ENCODE data around the gene FAM98B. TPM values are rescaled to one million over a fixed set of nuclear protein-coding genes. Genes with fewer than 3 reads are reported as not detected.

Gene FAM98B
- total and polyA plus RNA-seq, 9 of the 15 experiments (the other 6 are each of a cell fraction or from before 2014, with no cell fraction given), result 3.1 to 42.0 (median 9.4) TPM

DNA sequence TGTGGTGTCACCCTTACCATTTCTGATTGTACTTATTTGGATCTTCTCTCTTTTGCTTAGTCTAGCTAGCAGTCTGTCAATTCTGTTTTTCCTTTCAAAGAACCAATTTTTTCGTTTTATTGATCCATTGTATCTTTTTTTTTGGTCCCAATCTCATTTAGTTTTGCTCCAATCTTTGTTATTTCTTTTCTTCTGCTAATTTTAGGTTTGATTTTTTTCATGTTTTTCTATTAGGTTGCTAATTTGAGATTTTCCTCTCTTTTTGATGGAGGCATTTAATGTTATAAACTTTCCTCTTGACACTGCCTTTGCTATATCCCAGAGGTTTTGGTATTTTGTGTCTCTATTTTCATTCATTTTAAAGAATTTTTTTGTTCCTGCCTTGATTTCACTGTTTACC lies 16.9 kb upstream of the FAM98B start:
- ChIA-PET POLR2A (no interaction called here), CTCF (ENCODE audit: low intra/inter-chr PET ratio) (no interaction called here)
- 0 out of 2 replicates have a peak, but pooled peaks cover 2% of the 10 kb centered on the region for H3K9me3 ChIP-seq (replicated peaks; ENCODE audit: control insufficient read depth, insufficient read depth, low read depth, low read length)
- no TSS peak for BruUV-seq (replicated peaks)
- no peak overlapping the region for H3K9ac ChIP-seq (ENCODE audit: insufficient read depth in 1 of 2, low read depth in 2 of 2, low read length in 2 of 2)
- H3K27me3 ChIP-seq (ENCODE audit: control insufficient read depth in 2 of 2, insufficient read depth in 2 of 2, low read length in 2 of 2), result no peaks in the 10 kb centered on the region
- H4K20me1 ChIP-seq (replicated peaks; ENCODE audit: control insufficient read depth, insufficient read depth, low read length), result no peaks in the 10 kb centered on the region
- peaks cover 4 to 12% of the 10 kb centered on the region in 2 experiments; a peak in 3 of 5 replicates for H3K4me1 ChIP-seq (replicated peaks in 1 of 2; ENCODE audit: control insufficient read depth in 2 of 2, insufficient read depth in 2 of 2, low read length in 2 of 2)
- H3K4me3 ChIP-seq, result no peak overlapping the region
- DNase-seq (ENCODE audit: extremely low read depth in 1 of 4, low spot score in 3 of 4) (no peak), ATAC-seq (no peak), FAIRE-seq (no peak)
- intact Hi-C loops (cut with micrococcal nuclease) (loop anchor here (5.0 kb wide), 2 partner anchors 185 to 245 kb away; partner anchors contain the start of gene SPRED1), in situ Hi-C loops (cut with MboI) (no loop called here)
- WGBS (ENCODE audit: insufficient coverage, low coverage, missing lambda C conversion rate), result 0% methylated on average over 1 of the region's 1 CpG
- H3K9me1 ChIP-seq (ENCODE audit: control insufficient read depth, insufficient read depth, low read length), result no peaks in the 10 kb centered on the region
- peak overlapping the region; percentile 46; the same call in 1 of the 2 replicates for H2AFZ ChIP-seq (ENCODE audit: low read depth, low read length)
- TF ChIP-seq ZNF184 (CRISPR knock-in tag; IDR thresholded peaks at IDR 0.05) (no peak), ZNF764 (CRISPR knock-in tag; IDR thresholded peaks at IDR 0.05; ENCODE audit: low read depth) (no peak), ZNF347 (CRISPR knock-in tag; IDR thresholded peaks at IDR 0.05; ENCODE audit: low read depth) (no peak)
- TF ChIP-seq, protein P1, sequence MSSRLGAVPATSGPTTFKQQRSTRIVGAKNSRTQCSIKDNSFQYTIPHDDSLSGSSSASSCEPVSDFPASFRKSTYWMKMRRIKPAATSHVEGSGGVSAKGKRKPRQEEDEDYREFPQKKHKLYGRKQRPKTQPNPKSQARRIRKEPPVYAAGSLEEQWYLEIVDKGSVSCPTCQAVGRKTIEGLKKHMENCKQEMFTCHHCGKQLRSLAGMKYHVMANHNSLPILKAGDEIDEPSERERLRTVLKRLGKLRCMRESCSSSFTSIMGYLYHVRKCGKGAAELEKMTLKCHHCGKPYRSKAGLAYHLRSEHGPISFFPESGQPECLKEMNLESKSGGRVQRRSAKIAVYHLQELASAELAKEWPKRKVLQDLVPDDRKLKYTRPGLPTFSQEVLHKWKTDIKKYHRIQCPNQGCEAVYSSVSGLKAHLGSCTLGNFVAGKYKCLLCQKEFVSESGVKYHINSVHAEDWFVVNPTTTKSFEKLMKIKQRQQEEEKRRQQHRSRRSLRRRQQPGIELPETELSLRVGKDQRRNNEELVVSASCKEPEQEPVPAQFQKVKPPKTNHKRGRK (tag; IDR thresholded peaks at IDR 0.05), result peak; percentile 96
- H3K4me2 ChIP-seq (ENCODE audit: insufficient read depth, low read length), result no peak overlapping the region
- no peaks in the 10 kb centered on the region for H3K79me2 ChIP-seq (ENCODE audit: control insufficient read depth, insufficient read depth, low read length)
- no peak overlapping the region for H3K27ac ChIP-seq (ENCODE audit: extremely low read depth, low read depth, low read length)
- H3K36me3 ChIP-seq (ENCODE audit: control insufficient read depth, insufficient read depth, low read length), result no peaks in the 10 kb centered on the region
